HCT116 (cell line): ENCODE measurements around the gene AP3S1. TPM values are rescaled to one million over a fixed set of nuclear protein-coding genes. Genes with fewer than 3 reads are reported as not detected.
"Not testable (repeated sequence)": the region's sequence is repeated elsewhere in the genome, so short reads cannot be mapped to it uniquely, and the experiment has no call there.

Experiments used
- ATAC-seq: fragments of 200-7000 bp; cut with Tn5 transposase; 2 replicates; pipeline ENCODE4 v1.9.1; 2020; ENCODE audit warnings: mild to moderate bottlenecking, moderate library complexity
- BruUV-seq: library from RNA; stranded (reverse); fragments of 400-500 nt; replicated peaks from 2 replicates; lab custom pipeline; 2021; lab: Mats Ljungman, UMichigan
- CTCF ChIA-PET: fragments of 300-600 bp; sonication (Branson Sonifier 250); formaldehyde crosslinking; loops from one replicate; lab custom pipeline; 2021; ENCODE audit warnings: antibody characterized with exemption; lab: Charles Lee
- POLR2A ChIA-PET: fragments of 300-600, 350-600 bp; sonication (Branson Sonifier 250); formaldehyde crosslinking; loops from one replicate; lab custom pipeline; 2021; ENCODE audit warnings: antibody characterized with exemption; lab: Charles Lee
- RAD21 ChIA-PET, 2 experiments: fragments of 300-600 bp; sonication (Branson Sonifier 250); formaldehyde crosslinking; loops; one replicate each; lab custom pipeline; 2023; ENCODE audit warnings: low total read pairs in 2 of 2; ENCODE audit not compliant: uncharacterized antibody in 2 of 2, unreplicated experiment in 2 of 2, low non-redundant PET in 1 of 2; lab: Charles Lee
- DNase-seq: peaks from one replicate; pipeline ENCODE4 v3.0.0-alpha.2; 2010; ENCODE audit warnings: low read depth, low spot score
- H2AFZ ChIP-seq: fragments of 200-600 bp; shearing (Covaris generic), sonication (generic); 2 replicates; pipeline ENCODE4 v1.6.1; 2017; ENCODE audit warnings: low read depth, mixed run types, mixed read lengths, antibody characterized with exemption, low read length; ENCODE audit not compliant: poor library complexity, severe bottlenecking
- H3K27ac ChIP-seq: 2 replicates; pipeline ENCODE4 v1.5.1; 2012; ENCODE audit warnings: low read depth, low read length
- H3K27me3 ChIP-seq: fragments of 200-600 bp; sonication (generic); 2 replicates; pipeline ENCODE4 v1.6.1; 2016; ENCODE audit warnings: mixed run types, low read length, mixed read lengths; ENCODE audit not compliant: insufficient read depth
- H3K36me3 ChIP-seq, 2 experiments: fragments of 200-500 bp in 1 of 2; fragments of 200-600 bp in 1 of 2; sonication (Bioruptor generic) in 1 of 2; sonication (generic) in 1 of 2; 2 replicates each; pipeline versions ENCODE4 v1.5.1 to v1.6.1; 2014 to 2016; ENCODE audit warnings: low read length in 2 of 2, inconsistent platforms in 1 of 2, mixed read lengths in 1 of 2, mixed run types in 1 of 2; ENCODE audit not compliant: insufficient read depth in 2 of 2, control insufficient read depth in 1 of 2
- H3K4me1 ChIP-seq, 2 experiments: fragments of 200-600 bp in 1 of 2; sonication (generic) in 1 of 2; 2 replicates each; pipeline versions ENCODE4 v1.5.1 to v1.6.1; 2012 to 2017; ENCODE audit warnings: low read length in 2 of 2, inconsistent platforms in 1 of 2, mild to moderate bottlenecking in 1 of 2, mixed read lengths in 1 of 2, mixed run types in 1 of 2, moderate library complexity in 1 of 2; ENCODE audit not compliant: insufficient read depth in 2 of 2, control insufficient read depth in 1 of 2
- H3K4me2 ChIP-seq: fragments of 200-600 bp; sonication (generic); 2 replicates; pipeline ENCODE4 v1.6.1; 2017; ENCODE audit warnings: mixed run types, low read length, mixed read lengths
- H3K4me3 ChIP-seq, 2 experiments: fragments of 200-600 bp in 1 of 2; sonication (generic) in 1 of 2; replicated peaks in 1 of 2; 2 replicates each; pipeline ENCODE4 v1.5.1; 2011 to 2016; ENCODE audit warnings: low read length in 2 of 2, control low read depth in 1 of 2, low read depth in 1 of 2, mild to moderate bottlenecking in 1 of 2, mixed read lengths in 1 of 2, mixed run types in 1 of 2
- H3K79me2 ChIP-seq: fragments of 200-600 bp; sonication (generic); 2 replicates; pipeline ENCODE4 v1.6.1; 2017; ENCODE audit warnings: mild to moderate bottlenecking, mixed run types, low read length, moderate library complexity, mixed read lengths; ENCODE audit not compliant: insufficient read depth
- H3K9ac ChIP-seq: fragments of 200-600 bp; sonication (generic); 2 replicates; pipeline ENCODE4 v1.6.1; 2016; ENCODE audit warnings: low read length, mixed read lengths
- H3K9me2 ChIP-seq: fragments of 200-600 bp; sonication (generic), shearing (Covaris generic); 2 replicates; pipeline ENCODE4 v1.6.1; 2017; ENCODE audit warnings: mixed run types, mild to moderate bottlenecking, moderate library complexity; ENCODE audit not compliant: insufficient read depth
- H3K9me3 ChIP-seq, 2 experiments: fragments of 200-500 bp in 1 of 2; fragments of 200-600 bp in 1 of 2; sonication (Bioruptor generic) in 1 of 2; sonication (generic) in 1 of 2; 2 replicates each; pipeline ENCODE4 v1.6.1; 2014 to 2017; ENCODE audit warnings: low read length in 2 of 2, mixed read lengths in 2 of 2, inconsistent platforms in 1 of 2, low read depth in 1 of 2, mild to moderate bottlenecking in 1 of 2, mixed run types in 1 of 2, moderate library complexity in 1 of 2; ENCODE audit not compliant: control insufficient read depth in 1 of 2, insufficient read depth in 1 of 2
- H4K20me1 ChIP-seq: fragments of 200-600 bp; sonication (generic), shearing (Covaris generic); 2 replicates; pipeline ENCODE4 v1.6.1; 2017; ENCODE audit warnings: mixed run types, mild to moderate bottlenecking, moderate library complexity; ENCODE audit not compliant: insufficient read depth
- CEBPB ChIP-seq: IDR thresholded peaks from 2 replicates; pipeline ENCODE4 v1.6.1; 2012; ENCODE audit warnings: low read depth
- EGR1 ChIP-seq: IDR thresholded peaks from 2 replicates; pipeline ENCODE4 v1.6.1; 2012; ENCODE audit warnings: low read depth
- EZH2phosphoT487 ChIP-seq: fragments of 200-600 bp; IDR thresholded peaks from 2 replicates; pipeline ENCODE4 v1.6.1; 2018; ENCODE audit warnings: antibody characterized with exemption, borderline replicate concordance
- POLR2A ChIP-seq: IDR thresholded peaks from 2 replicates; pipeline ENCODE4 v1.7.0; 2011; ENCODE audit warnings: borderline replicate concordance; ENCODE audit not compliant: insufficient read depth, insufficient read length; ENCODE audit errors: extremely low read depth
- REST ChIP-seq: IDR thresholded peaks from 2 replicates; pipeline ENCODE4 v1.6.1; 2012; ENCODE audit warnings: low read depth
- SP1 ChIP-seq: IDR thresholded peaks from 2 replicates; pipeline ENCODE4 v1.6.1; 2012; ENCODE audit warnings: low read depth
- ZFX ChIP-seq: fragments of 450-650 bp; IDR thresholded peaks from 2 replicates; pipeline ENCODE4 v1.6.1; 2017
- intact Hi-C: fragments of 100-400 bp; cut with micrococcal nuclease; formaldehyde crosslinking; loops from 2 replicates; pipeline ENCODE4 v1.10.0; 2022
- total RNA-seq: library from RNA; stranded (reverse); gene quantifications from one replicate; pipeline ENCODE4 v1.2.1, GENCODE V29; 2021; ENCODE audit not compliant: unreplicated experiment

Gene AP3S1
- total RNA-seq, 1 experiment from 2014 or later: 432 TPM

DNA sequence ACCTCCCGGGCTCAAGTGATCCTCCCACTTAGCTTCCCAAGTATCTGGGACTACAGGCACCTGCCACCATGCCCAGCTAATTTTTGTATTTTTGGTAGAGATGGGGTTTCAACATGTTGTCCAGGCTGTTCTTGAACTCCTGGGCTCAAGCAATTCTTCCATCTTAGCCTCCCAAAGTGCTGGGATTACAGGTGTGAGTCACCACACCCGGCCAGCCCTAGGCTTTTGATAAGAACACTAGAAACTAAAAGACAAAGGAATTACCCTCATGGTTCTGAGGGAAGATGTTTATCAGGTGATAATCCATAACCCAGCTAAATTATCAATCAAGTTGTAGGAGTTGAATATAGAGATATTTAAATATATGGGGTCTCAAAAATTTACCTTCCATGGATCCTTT, 33.7 kb upstream of the AP3S1 start:
- H3K9ac ChIP-seq, H3K27me3 ChIP-seq, BruUV-seq, H3K9me2 ChIP-seq, ATAC-seq, H3K27ac ChIP-seq, H3K9me3 ChIP-seq, RAD21 ChIA-PET, DNase-seq, H3K79me2 ChIP-seq, H3K4me2 ChIP-seq, POLR2A ChIA-PET, H4K20me1 ChIP-seq, H3K36me3 ChIP-seq, intact Hi-C loops, H3K4me3 ChIP-seq, H2AFZ ChIP-seq: not testable (repeated sequence)
- H3K4me1 ChIP-seq: peaks cover 0 to 13% of the 10 kb centered on the region in 2 experiments; a peak in 2 of 4 replicates
- CTCF ChIA-PET: interaction anchor here (1.2 kb wide), 1 partner anchor 24 kb away, joined by 4 read pairs; no protein-coding TSS in a partner anchor

DNA sequence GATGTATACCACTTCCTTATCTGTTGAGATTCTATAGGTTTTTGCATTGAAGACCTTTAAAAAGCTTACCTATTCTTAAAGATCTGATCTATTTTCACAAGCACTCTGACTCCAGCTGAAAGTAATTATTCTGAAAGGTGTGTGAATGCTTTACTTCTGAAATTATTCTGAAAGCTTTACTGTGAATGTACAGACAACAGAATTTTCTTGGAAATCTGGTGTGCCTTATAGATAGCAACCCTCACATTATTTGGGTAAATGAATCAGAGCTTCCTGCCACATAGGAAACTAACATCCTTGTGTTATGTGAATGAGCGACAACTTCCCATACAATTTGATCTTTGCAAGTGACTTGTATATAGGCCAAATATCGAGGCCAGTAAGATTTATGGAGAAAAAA, 31.8 kb upstream of the AP3S1 start:
- RAD21 ChIA-PET: no interaction called here
- CTCF ChIA-PET: no interaction called here
- ATAC-seq: no peak

More for the DNA sequence above, 31.8 kb upstream of the AP3S1 start:
- TF ChIP-seq POLR2A: no peak
- no peak for TF ChIP-seq ZFX
- no peak for TF ChIP-seq CEBPB
- no peak for TF ChIP-seq REST
- TF ChIP-seq SP1: no peak
- TF ChIP-seq EGR1: no peak
- no peak for TF ChIP-seq EZH2phosphoT487
- Histone ChIP-seq H3K27me3 (no peaks in the 10 kb centered on the region), H3K27ac (no peak overlapping the region), H3K9me3 (no peaks in the 10 kb centered on the region), H3K4me2 (no peak overlapping the region), H3K79me2 (no peaks in the 10 kb centered on the region), H3K9me2 (no peaks in the 10 kb centered on the region), H3K4me3 (no peak overlapping the region), H4K20me1 (no peaks in the 10 kb centered on the region), H3K4me1 (peaks cover 0 to 13% of the 10 kb centered on the region in 2 experiments; a peak in 2 of 4 replicates), H2AFZ (no peak overlapping the region), H3K36me3 (no peaks in the 10 kb centered on the region), H3K9ac (no peak overlapping the region)
- POLR2A ChIA-PET: no interaction called here
- DNase-seq: no peak
- no TSS peak for BruUV-seq
- intact Hi-C loops: no loop called here
